Measurements from ENCODE around the gene PATJ.

PATJ gene

DNA sequence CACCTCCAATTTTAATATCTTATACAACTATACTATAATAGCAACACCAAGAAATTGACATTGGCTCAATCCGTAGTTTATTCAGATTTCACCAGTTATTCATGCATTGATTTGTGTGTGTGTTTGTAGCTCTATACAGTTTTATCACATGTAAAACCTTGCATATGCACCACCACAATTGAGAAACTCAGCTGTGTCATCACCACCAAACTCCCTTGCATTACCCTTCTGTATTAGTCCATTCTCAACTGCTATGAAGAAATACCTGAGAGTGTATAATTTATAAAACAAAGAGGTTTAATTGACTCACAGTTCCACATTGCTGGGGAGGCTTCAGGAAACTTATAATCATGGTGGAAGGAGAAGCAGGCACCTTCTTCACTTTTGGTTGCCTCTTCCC, 162.1 kb downstream of the PATJ start:
- TF ChIP-seq, protein P1, sequence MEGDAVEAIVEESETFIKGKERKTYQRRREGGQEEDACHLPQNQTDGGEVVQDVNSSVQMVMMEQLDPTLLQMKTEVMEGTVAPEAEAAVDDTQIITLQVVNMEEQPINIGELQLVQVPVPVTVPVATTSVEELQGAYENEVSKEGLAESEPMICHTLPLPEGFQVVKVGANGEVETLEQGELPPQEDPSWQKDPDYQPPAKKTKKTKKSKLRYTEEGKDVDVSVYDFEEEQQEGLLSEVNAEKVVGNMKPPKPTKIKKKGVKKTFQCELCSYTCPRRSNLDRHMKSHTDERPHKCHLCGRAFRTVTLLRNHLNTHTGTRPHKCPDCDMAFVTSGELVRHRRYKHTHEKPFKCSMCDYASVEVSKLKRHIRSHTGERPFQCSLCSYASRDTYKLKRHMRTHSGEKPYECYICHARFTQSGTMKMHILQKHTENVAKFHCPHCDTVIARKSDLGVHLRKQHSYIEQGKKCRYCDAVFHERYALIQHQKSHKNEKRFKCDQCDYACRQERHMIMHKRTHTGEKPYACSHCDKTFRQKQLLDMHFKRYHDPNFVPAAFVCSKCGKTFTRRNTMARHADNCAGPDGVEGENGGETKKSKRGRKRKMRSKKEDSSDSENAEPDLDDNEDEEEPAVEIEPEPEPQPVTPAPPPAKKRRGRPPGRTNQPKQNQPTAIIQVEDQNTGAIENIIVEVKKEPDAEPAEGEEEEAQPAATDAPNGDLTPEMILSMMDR (IDR thresholded peaks at IDR 0.05; ENCODE audit: low read depth, low read length, missing control alignments), result no peak
- DNase-seq (ENCODE audit: low read depth), result no peak
- no peak overlapping the region for H3K4me3 ChIP-seq (ENCODE audit: low read depth, low read length)

DNA sequence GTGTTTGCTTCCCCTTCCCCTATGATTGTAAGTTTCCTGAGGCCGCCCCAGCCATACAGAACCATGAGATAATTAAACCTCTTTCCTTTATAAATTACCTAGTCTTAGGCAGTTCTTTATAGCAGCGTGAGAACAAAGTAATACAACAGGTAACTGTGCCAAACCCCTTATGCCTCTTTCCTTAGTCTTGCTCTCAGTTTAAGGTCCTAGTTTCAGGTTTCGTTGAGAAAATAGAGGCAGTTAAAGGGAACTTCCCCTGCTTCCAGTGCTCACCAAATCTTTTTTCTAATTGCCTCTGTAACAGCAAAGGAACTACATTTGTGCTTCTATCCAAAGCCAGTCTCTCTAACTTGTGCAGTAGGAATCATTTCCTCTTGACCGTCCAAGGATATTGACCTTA, 164.8 kb downstream of the PATJ start:
- DNase-seq (ENCODE audit: low read depth), result no peak
- no peak overlapping the region for H3K4me3 ChIP-seq (ENCODE audit: low read depth, low read length)
- TF ChIP-seq, protein P1 (IDR thresholded peaks at IDR 0.05; ENCODE audit: low read depth, low read length, missing control alignments), result no peak

DNA sequence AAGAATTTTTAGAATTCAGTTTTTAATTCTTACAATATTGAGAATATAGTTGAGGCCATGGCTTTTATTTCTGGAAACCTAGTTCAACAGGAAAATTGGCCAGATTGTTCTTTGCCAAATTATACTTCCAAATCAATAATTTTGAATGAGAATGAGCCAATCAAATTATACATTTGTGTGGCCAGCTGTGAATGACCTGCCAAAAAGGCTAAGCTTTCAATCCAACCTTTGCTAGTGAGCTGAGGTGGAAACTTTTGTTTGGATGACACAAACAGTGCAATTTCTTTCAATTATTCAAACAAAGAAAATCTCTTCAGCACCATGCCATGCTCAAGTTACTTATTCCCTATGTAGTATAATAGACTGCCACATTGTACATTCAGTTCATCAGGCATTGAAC, 167.8 kb downstream of the PATJ start:
- no peak overlapping the region for H3K4me3 ChIP-seq (ENCODE audit: low read depth, low read length)
- TF ChIP-seq, protein P1 (IDR thresholded peaks at IDR 0.05; ENCODE audit: low read depth, low read length, missing control alignments), result no peak
- DNase-seq (ENCODE audit: low read depth), result no peak

DNA sequence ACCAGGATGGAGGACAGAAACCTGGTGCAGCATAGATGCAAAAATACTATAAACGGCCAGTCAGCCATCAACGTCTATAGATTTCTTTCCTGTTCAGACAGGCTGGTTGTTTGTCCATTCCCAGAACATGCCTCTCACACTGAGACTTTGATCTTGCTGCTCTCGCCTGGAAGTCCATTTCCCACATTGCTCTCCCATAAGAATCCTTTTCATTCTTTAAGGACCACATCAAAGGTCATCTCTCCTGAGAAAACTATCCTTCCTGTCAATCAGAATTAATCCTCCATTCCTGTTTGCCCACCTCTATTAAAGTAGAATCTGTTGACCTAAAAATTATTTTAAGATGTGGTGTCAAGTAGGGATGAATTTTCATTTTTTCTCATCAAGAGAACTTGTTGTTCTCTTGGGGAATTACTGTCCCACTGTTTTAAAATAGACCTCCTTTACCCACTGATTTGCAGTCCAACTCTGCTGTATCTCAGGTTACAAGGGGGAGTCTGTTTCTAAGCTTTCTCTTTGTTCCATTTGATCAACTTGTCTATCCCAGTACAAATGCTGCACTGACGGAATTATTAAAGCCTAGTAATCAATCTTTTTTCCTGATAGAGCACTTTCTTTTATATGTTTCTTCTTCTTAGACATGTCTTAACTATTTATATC, 172.7 kb downstream of the PATJ start:
- DNase-seq (ENCODE audit: low read depth), result no peak
- TF ChIP-seq, protein P1 (IDR thresholded peaks at IDR 0.05; ENCODE audit: low read depth, low read length, missing control alignments), result no peak

DNA sequence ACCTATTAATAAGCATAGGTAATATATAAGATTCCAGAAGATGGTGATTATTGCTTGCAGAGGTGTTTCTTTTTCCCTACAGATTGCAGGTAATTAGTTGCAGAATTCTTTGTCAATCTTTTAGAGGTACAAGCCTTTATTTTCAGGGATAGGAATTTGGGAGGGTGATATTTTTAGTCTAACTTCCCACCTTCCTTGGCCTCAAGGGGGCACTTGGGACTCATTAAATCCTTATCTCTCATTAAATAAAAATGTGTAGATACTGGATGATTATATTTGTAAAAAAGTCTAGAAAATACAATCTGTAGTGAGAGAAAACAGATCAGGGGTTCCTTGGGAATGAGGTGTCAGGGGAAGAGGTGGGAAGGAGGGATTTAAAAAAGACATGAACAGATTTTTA, 179.2 kb downstream of the PATJ start:
- TF ChIP-seq, protein P1 (IDR thresholded peaks at IDR 0.05; ENCODE audit: low read depth, low read length, missing control alignments), result no peak
- H3K4me3 ChIP-seq (ENCODE audit: low read depth, low read length), result no peak overlapping the region
- DNase-seq (ENCODE audit: low read depth), result no peak

More for the DNA sequence above, 172.7 kb downstream of the PATJ start:
- no peak overlapping the region for H3K4me3 ChIP-seq (ENCODE audit: low read depth, low read length)

DNA sequence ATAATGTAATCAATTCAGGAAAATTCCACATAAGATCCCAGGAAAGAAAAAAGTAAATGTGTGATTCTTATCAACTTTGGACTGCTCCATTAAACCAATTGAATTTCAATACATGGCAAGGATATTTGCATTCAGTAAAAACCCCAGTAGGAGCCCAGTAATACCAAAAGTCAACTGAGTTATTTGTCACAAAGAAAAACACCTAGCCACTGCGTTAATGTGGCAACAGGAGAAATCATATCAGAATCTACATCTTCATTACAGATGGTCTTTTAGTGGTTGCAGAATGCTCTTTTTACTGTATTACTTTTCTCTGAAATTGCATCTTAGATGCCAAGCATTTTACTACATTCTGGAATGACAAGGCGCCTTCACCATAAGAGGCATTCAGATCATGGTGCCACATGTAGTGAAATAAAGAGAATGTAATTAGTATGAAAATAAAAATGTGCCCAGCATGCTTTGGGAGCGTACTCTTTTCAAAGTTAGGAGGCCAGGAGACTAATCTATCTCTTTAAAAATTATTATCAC, 180.7 kb downstream of the PATJ start:
- TF ChIP-seq, protein P1 (IDR thresholded peaks at IDR 0.05; ENCODE audit: low read depth, low read length, missing control alignments), result no peak
- no peak for DNase-seq (ENCODE audit: low read depth)

More for the DNA sequence above, 180.7 kb downstream of the PATJ start:
- no peak overlapping the region for H3K4me3 ChIP-seq (ENCODE audit: low read depth, low read length)
